GDM1 (cell line): ENCODE measurements around the gene RHBDD3.

Source experiments
- DNase-seq: peaks from one replicate; lab custom pipeline; 2025; lab: John Stamatoyannopoulos, UW

RHBDD3 gene

DNA sequence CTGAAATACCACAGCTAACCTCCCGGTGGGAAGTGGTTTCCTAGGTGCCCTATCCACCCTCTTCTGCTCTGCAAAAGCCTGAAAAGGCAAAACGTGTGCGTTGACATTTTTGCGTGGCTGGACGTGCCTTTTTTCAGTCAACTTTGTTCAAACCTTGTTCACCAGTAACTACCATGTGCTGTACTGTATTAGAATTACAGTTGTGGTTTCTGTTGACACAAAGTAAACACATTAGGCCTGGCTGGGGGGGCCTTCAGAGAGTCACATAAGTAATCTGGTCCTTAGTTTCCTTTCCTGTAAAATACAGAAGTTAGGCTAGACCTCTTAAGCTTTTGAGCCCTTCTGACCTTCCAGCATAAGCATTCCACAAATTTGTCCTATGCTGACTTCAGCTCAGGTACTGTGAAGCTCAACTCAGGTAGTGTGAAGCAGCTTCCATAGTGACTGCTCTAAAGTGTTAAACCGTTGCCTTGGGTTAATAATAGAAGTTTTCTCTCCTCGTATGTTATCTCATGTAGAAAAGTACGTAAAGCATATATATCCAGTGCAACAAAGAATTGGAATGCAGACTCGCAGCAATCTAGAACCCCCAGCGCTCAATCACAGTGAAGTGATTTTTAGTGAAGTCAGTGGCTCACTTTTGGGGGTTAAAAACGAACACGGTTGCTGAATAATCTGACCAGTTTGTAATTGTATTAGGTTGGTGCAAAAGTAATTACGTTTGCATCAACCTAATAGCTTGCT lies 2.1 kb upstream of the RHBDD3 start:
- no peak for DNase-seq

DNA sequence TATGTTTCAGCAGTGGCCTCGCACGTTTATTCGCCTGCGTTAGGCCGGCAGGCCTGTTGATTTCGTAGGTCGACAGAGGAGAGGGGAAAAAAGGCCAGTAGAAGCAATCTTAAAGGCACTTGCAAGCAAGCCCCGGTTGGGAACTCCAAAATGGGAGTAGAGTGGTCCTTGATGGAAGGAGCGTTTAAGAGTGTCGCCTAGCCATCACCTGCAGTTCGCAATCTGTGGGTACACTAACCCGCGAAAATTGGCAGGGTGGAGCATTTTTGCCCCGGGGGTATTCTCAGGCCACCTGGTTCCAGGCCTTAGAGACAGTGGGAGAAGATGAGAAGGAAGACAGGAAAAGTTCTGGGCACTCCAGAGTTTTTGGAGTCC lies 1.4 kb upstream of the RHBDD3 start:
- DNase-seq, result no peak

DNA sequence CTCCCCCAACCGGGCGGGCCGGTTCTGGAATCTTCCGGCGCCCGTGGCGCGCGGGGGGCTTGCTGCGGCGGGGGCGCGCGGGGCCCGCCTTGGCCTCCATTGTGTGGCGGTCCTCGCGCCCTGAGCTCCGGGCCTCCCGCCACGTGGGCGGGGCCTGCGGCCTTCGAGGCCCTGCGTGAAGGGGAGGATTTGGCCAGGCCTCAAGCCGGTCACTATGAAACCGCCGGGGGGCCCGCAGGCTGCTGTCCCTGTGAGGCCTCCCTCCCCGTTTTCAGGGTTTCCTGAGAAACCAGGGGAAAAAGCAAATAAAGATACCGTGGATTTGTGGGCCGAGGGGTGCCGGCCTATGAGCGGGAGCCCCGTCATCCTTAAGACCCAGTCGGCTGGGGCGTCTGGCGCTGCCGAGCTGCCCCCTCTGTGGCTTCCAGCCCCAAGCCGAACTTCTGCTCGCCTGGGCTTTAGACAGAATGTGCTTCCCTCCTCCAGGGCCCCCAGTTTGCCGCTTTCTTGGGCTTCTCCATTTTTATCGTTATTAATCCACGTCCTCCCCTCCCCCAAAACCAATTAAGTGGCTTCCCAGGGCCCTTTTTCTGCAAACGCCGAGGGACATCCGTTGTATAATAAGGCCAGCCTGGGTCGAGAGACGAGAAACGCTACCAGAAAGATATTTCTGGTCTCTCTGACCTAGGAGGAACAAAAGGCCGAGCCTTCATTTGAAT lies 889 bp upstream of the RHBDD3 start:
- no peak for DNase-seq

DNA sequence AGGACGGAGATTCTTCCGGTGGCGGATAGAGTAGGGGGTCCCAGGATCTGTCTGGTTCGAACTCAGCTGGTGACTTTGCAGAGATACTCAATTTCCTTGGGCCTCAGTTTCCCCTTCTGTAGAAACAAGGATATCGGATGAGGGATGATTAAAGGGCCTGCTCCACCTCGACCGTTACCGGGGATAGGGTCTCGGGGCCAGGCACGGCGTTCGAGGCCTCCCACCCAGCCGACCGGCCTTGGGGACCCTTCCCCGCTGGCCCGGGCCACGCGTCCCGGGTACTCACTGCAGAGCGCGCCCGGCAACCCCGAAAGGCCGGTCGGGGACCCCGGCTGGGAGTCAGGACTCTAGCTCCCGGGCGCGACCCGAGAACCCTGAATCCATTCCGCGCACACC lies 321 bp downstream of the RHBDD3 start:
- no peak for DNase-seq

DNA sequence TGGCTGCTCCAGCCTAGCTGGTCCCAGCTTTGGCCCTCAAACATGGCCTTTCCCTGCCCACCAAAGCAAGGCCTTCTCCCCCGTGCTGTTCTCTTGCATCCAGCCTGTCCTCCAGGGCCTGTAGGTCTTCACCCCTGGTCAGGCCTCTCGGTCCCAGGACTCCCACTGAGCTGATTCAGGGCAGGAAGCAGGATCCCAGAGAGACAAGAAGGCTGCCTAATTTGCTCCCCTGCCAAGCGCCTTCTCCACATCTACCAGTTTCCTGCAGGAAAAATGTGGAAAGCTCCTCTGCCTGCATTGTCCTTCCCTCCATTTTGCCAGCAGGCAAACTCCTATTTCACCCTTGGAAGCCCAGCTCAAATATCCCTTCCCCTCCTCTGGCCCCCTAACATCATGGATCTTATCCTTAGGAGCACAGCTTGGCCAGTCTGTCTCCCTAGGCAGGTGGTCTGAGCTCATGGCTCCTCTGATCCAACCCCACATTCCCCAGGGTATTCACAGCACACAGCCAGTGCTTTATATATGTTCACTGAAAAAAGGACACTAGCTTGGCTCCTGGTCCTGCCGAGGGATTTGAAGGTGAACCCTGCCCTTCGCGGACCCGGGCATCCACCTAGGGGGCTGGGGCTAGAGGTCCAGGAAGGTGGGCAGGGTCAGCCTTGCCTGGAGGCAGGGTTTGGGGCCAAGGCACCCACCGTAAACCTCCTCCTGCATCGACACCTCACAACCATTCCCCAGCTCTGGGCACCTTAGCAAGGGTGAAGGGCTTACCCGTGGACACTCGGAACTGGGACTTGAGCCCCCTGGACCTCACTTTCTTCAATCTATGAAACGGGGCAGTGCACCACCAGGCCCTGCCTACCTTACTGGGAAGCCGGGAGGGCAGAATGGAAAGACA lies 968 bp downstream of the RHBDD3 start:
- no peak for DNase-seq

DNA sequence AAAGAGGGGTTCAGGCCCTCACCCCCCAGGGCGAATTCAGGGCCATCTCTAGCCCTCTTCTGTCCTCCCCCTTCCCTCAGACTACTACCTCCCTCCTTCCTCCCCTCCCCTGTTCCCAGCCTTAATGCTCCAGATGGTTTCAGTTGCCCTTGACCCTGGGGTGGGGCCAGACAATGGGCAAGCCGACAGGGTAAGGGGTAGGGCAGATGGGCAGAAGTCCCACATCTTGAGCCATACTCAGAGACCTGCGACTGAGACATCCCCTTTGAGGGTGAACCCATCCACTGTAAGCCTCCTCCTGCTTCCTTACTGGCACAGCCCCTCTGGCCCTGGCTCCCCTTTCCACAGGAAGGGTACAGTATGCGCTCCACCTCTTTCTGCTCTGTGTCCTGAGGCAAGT lies 1.9 kb downstream of the RHBDD3 start:
- DNase-seq, result no peak

DNA sequence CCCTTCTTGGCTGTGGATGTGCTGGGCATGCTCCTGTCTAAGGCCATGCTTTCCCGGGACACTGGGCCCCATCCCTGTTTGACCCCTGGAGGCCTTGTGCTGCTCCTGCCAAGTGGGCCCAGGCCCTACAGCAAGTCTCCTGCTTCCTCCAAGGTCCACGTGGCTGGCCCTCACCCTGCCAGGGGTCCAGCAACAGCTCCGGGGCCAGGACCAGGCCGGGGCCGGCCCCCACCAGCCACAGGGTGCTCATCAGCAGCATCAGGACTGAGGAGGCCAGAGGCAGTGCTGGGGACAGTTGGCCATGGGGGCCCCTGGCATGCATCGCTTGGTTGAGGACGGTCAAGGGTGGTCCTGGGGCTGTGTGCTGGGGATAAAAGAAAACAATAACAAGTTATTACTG lies 2.5 kb downstream of the RHBDD3 start:
- DNase-seq, result no peak

DNA sequence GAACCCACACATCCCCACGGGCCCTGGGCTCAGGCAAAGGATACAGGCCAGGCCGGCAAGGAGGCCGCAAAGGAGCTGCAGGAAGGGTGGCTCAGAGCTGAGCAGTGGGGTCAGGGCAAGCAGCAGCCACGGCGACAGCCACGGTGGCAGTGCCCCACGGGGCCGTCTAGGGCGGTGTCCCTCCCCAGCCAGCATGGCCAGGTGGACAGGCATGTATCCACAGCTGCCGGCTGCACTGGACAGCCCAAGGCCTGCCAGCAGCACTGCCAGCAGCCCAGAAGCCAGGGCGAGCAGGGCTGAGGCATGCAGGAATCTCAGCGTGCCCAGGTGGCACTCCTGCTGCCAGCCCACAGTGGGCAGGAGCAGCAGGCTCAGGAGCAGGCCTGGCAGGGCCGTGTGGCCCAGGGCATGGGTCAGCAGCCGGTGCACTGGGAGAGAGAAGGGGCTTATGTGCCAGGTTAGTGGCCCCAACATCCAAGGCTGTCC lies 3.9 kb downstream of the RHBDD3 start:
- DNase-seq, result no peak

DNA sequence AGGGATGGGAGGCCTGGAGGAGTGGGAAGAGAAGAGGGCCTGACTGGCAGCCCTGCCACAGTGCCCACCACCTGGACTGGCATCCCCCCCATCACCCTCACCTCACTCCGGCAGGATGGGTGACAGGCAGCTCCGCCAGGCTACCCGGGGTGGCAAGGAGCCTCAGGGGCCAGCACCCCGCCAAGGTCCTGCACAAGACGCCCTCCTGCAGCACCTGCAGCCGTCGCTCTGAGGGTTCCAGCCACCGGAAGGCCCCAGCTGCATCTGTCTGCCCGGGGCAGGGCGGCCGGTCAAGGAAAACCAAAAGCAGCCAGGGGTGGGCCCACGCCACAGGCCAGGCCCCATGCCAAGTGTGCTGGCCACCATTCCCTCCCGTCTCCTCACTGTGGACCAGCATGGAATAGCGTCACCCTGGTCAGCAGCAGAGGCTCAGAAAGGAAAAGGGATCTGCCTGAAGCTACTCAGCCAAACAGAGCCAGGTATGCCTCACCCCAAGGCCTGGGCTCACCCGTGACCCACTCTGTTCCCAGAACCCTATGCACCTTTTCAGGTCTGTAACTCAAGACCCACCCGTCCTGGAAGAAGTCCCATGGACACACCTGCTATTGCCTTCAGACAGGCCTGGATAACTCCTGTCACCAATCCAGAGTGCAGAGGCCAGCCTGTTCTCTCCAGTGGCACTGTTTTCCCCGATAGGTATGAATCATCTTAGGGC lies 7.0 kb downstream of the RHBDD3 start:
- DNase-seq, result no peak

DNA sequence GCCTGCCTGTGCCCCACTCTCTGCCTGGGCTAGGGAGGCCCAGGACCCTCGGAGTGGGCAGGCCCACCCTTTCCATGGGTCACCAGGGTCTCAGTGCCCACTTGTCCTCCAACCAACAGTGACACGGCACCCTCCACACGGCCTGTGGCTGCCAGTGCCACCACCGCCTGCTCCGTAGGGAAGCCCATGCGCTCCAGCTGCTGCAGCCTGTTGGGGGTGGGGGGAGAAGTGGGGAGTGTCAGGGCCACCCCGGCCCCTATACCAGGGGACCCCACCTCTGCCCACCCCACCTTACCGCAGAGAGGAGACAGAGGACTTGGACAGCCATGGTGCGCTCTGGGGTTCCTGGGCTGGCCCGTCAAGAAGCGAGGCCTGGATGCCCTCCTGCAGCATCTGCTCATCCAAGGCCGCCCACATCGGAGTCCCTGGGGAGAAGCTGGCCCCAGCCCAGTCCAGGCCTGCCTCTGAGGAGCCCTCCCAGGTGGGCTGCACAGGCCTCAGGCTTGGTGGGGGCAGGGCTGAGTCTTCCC lies 7.7 kb downstream of the RHBDD3 start:
- no peak for DNase-seq

DNA sequence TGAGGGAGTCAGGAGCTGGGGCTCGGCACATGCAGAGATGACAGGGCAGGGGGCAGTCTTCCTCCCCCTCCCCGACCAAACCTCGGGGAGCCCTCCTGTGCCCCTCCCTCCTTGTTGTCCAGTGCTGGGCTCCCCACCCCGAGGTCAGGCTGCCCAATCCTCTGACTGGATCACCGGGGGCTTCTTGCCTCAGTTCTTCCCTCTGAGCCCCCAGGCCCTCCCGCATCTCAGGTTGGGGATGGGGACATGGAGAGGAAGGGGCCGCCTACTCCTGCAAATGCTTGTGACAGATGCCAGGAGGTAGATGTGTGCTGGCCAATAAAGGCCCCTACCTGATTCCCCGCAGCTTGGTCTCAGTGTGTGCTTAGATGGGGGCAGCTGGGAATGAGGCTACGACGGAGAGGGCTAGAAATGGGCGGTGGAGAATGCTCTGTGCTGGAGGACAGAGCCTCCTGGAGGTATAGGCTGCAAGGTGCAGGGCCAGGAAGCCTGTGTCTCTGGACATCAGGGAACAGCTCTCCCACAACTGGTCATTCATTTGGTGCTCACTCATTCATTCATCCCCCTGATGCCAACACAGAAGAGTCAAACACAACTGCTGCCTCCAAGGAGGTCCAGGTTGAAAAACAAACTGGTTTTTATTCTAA lies 8.4 kb downstream of the RHBDD3 start:
- DNase-seq, result no peak

DNA sequence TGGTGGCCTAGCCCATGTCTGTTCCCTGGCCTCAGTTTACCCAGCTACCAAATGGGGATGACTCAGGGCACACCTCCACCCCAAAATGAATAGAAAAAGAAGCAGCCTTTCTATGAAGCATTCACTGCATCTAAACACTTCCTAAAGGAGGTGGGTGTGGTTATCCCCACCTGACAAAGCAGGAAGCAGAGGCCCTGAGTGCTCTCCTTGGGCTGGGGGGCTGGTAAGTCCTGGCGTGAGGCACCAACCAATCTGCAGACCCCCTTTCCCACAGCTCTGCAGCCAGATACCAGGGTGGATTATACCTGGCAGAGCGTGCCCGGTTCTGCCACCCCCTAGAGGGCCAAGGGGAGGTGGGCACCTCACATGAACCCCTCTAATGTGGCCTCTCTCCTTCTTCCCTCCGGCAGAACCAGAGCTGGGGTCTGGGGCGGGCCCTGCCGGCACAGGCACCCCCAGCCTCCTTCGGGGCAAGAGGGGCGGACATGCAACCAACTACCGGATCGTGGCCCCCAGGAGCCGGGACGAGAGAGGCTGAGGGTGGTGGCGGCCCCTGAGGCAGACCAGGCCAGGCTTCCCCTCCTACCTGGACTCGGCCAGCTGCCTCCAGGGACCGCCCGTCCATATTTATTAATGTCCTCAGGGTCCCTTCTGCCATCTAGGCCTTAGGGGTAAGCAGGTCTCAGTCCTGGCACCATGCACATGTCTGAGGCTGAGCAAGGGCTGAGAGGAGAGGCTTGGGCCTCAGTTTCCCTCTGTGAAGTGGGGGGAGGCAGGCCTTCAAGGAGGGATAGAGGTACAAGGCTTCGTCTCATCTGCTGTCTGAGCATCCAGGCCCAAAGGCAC lies 9.2 kb downstream of the RHBDD3 start:
- DNase-seq, result no peak

DNA sequence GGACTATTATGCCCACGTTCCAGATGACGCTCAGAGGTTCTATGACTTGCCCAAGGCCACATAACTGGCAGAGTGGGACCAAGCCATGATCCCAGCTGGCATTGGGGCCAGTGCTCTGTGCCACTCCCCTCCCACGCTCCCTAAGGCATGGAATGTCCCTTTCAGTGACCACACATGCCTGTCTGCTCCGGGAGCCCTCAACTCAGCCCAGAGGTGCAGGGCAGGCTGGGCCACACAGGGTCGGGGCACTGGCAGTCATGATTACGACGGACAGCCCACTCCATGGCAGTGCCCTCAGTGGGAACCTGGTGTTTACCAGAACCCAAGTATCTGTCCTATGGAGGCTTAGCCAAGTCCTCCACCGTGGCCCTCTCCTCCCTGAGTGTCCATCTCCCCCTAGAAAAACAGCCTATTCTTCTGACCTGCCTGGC lies 10.0 kb downstream of the RHBDD3 start:
- no peak for DNase-seq

DNA sequence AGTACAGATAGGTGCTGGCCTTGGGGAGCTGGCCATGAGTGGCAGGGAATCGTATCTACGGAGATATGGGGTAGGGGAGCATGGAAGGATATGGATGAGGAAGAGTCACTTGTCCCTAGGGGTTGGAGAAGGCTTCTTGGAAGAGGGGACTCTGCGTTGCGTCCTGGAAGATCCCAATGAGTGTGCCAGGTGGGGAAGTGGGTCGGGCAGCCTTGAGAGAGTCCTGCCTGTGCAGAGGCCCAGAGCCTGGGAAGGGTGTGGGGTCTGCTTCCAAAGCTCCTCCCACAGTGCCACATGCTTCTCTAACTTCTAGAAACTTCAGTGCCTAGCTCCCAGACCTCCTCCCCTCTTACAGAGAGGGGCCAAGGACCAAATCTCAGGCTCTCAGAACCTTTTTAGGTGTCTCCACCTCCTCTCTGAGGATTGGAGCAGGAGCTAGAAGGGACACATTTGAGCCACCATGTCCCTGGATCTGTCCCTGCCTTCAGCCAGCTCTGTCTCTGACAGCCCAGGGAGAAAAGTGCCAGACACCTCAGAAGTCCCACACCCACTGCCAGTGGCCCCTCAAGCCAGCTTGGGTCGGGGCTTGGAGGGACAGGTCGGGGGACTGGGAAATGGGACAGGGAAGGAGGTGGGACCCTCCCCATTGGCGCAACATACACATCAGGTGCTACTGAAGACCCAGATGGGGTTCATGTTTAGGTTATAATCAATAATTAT lies 11.0 kb downstream of the RHBDD3 start:
- DNase-seq, result no peak

DNA sequence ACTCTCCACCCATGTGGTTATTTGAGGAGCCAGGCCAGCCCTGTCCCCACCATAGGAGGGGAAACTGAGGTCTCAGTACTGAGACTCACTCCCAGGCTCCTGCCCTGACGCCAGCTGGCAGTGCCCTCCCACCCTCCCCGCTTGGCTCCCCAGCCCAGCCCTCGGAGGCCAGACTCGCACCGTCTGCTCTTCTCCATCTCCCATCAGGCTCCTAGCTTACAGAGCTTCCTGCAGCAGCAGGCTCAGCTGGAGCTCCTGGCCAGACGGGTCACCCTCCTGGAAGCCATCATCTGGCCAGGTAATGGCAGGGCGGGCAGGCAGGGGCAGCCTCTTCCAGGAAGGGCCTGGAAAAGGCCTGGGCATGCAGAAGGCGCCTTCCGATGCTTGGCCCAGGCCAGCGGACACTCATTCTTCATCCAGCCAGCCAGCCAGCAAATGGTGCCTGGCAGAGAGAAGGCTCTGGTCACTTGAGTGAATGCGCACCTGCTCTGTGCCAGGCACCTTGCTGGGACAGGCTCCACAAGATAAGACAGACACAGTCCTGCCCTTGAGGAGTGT lies 12.6 kb downstream of the RHBDD3 start:
- no peak for DNase-seq

DNA sequence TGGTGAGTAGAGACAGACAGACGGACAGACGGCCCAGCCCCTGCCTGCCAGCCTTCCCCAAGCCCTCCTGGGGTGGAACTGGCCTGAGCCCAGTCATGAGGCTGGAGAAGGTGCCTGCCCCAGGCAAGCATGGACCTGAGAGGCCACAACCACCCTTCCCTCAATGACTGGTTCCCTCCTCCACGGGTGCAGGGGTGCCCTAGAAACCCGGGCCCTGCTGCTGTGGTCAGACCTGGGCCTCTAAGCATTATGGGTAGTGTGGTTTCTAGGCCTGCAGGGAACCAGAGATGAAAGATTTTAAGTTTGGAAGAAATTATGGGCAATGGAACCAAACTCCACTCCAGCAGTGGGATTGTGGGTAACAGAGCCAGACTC lies 13.5 kb downstream of the RHBDD3 start:
- DNase-seq, result no peak

DNA sequence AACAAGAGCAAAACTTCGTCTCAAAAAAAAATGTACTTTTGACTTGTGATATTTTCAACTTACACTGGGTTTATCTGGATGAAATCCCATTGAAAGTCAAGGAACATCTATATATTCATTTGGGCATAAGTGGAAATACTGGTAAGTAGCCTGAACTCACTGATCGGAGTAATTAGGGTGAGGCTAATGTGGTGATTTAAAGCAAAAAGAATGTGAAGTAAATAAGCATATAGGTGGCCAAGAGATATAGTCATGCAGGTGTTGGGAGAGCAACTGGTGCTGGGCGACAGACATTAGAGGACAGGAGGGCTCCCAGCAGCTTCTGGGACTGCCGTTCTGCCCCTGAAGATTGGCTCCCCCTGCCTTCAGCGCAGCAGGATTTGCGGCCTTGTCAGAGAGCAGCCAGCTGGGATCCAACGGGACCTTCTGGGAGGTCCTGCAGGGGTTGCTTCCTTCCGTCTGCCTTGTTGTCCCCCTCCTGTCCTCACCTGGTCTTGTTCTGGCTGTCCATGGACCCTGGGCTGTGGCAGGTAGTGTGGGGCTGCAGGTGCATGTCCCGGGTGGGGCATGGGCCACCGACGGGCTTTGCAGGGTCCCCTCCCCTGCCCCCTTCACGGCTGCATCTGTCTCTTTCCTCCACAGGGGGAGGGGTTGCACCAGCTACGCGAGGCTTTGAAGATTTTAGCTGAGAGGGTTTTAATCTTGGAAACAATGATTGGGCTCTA lies 14.1 kb downstream of the RHBDD3 start:
- no peak for DNase-seq
